Body of pancreas (tissue), 4 donors: Measurements from ENCODE around the gene DDA1. TPM values are rescaled to one million over a fixed set of nuclear protein-coding genes. Genes with fewer than 3 reads are reported as not detected.

ENCODE experiments used
- ATAC-seq: fragments of 150-250 bp; one replicate; pipeline ENCODE4 v1.9.1; 2016
- DNase-seq, 4 donors: peaks; one replicate each; pipeline ENCODE4 v3.0.0-alpha.2; 2019
- H3K27ac ChIP-seq, 4 donors: fragments of 200-600 bp; sonication (generic); 1 replicate in 3 of 4; 2 replicates in 1 of 4; pipeline versions ENCODE4 v1.5.1 to v1.6.1; 2016 to 2019; ENCODE audit warnings: mild to moderate bottlenecking in 1 of 4, mixed read lengths in 1 of 4, moderate library complexity in 1 of 4
- H3K27me3 ChIP-seq, 2 donors: fragments of 200-600 bp; sonication (generic); one replicate each; pipeline ENCODE4 v1.6.0; 2016; ENCODE audit warnings: mild to moderate bottlenecking in 1 of 2
- H3K36me3 ChIP-seq, 2 donors: fragments of 200-600 bp; sonication (generic); replicated peaks in 1 of 2; 2 replicates each; pipeline ENCODE4 v1.5.1; 2016; ENCODE audit warnings: low read depth in 2 of 2; ENCODE audit not compliant: insufficient read depth in 1 of 2
- H3K4me1 ChIP-seq: fragments of 200-600 bp; sonication (generic); one replicate; pipeline ENCODE4 v1.6.0; 2016
- H3K4me3 ChIP-seq, 2 donors: fragments of 200-600 bp; sonication (generic); 1 replicate in 1 of 2; 2 replicates in 1 of 2; pipeline ENCODE4 v1.5.1; 2016 to 2019
- H3K9me3 ChIP-seq, 3 donors: fragments of 200-600 bp; sonication (generic); 1 replicate in 2 of 3; 2 replicates in 1 of 3; pipeline ENCODE4 v1.5.1; 2016
- CTCF ChIP-seq, 7 experiments: fragments of 450-650 bp in 4 of 7; fragments of 200-600 bp in 3 of 7; sonication (generic) in 3 of 7; IDR thresholded peaks; one replicate each; pipeline ENCODE4 v1.5.1; 2016 to 2019; ENCODE audit warnings: antibody characterized with exemption in 7 of 7
- POLR2A ChIP-seq, 3 donors: fragments of 450-650 bp; IDR thresholded peaks; one replicate each; pipeline ENCODE4 v1.6.1; 2016; ENCODE audit warnings: antibody characterized with exemption in 3 of 3, mild to moderate bottlenecking in 2 of 3
- WGBS, 2 donors: methylation state at CpG; one replicate each; pipeline ENCODE4 v1.1.5; 2017; 5-methylcytosine and 5-hydroxymethylcytosine counted together
- intact Hi-C: fragments of 100-400 bp; cut with DNase I; formaldehyde crosslinking; loops from one replicate; pipeline ENCODE4 v1.15.1; 2023
- total RNA-seq, 2 donors: library from RNA; depleted of rRNA; stranded (reverse); fragments of >200 nt; gene quantifications; one replicate each; pipeline ENCODE4 v1.1.0, GENCODE V29; 2016

Gene DDA1
- total RNA-seq, 2 donors from 2014 or later = 3.3 to 6.2 TPM

DNA sequence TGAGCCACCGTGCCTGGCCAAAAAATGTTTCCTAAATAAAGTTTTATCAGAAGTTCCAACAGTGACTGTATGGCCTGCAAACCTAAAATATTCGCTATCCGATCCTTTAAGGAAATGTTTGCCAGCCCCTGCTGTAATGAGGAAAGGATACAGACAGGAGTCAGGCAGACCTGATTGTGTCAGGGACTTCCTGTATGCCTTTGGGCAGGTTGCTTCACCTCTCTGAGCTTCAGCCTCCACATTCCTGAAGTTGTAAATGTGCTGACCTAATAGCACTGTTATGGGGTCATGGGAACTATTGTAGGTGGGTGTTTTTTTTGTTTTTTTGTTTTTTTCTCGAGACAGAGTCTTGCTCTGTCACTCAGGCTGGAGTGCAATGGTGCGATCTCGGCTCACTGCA is 12.4 kb upstream of the DDA1 start:
- WGBS, 2 donors = 92 to 95% methylated on average over 3 to 6 of the region's 6 CpGs
- DNase-seq = no peak
- H3K27ac ChIP-seq = no peak overlapping the region

GRCh38 chr19:17300992-17301619 is 8.3 kb upstream of the DDA1 start:
- 91% methylated on average over 38 of the region's 51 CpGs; no CpG with 5 or more reads in 1 of the 2 donors for WGBS, 2 donors
- Histone ChIP-seq H3K27me3 (no peaks in the 10 kb centered on the region), H3K9me3 (no peaks in the 10 kb centered on the region), H3K36me3 (no peaks in the 10 kb centered on the region), H3K4me1 (peaks cover 30% of the 10 kb centered on the region), H3K4me3 (no peak overlapping the region), H3K27ac (no peak overlapping the region)
- ATAC-seq = no peak
- DNase-seq = no peak
- TF ChIP-seq POLR2A (IDR thresholded peaks at IDR 0.05) = no peak
- TF ChIP-seq CTCF (IDR thresholded peaks at IDR 0.05) = no peak
- intact Hi-C loops = no loop called here

More for the DNA sequence above, 12.4 kb upstream of the DDA1 start:
- TF ChIP-seq POLR2A (IDR thresholded peaks at IDR 0.05) = no peak
- H3K9me3 ChIP-seq = no peaks in the 10 kb centered on the region
- H3K27me3 ChIP-seq = no peaks in the 10 kb centered on the region
- H3K4me3 ChIP-seq = no peak overlapping the region
- no peak for ATAC-seq
- intact Hi-C loops = no loop called here
- peaks cover under 1% of the 10 kb centered on the region for H3K4me1 ChIP-seq
- H3K36me3 ChIP-seq = no peaks in the 10 kb centered on the region

DNA sequence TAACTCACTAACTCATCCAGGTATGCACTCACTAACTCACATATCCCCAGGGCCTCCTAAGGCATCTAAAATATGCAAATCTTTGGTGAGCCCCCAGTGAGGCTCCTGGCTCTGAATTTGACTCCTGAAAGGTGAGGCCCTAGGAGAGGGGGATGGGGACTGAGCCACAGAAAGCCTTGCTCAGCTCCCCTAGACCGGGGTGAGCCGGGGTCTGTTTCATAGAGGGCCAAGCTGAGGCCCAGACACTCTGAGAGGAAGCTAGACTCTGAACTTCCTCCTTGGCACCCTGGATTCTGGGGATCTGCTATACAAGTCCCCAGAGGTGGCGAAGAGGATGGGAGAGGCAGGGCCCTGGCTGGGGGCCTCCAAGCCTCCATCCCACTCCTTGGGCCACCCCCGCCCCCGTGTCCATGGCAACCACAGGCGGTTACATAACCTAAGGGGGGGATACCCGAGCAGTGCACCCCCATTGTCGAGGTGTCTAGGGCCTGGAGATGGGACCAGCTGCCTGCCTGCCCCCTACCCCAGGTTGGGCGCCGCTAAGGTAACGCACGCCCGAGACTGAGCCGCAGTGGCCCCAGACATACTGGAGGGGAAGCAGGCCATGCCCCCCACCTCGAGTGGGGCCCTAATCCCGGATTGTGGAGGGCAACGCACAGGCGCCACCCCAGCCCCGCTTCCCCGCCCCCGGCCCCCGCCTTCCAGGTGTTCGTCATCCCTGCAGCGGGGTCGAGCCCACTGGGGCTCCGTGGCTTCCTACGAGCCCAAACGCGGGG is 6.8 kb upstream of the DDA1 start:
- H3K27ac ChIP-seq = peak overlapping the region; percentile 4 to 77 (median 66)
- intact Hi-C loops = no loop called here
- DNase-seq (peak in 2 of 4 donors; percentile 21 to 39), ATAC-seq (no peak)
- peak overlapping the region; percentile 61 to 94 for H3K4me3 ChIP-seq
- 6 to 30% methylated on average over 8 to 29 of the region's 29 CpGs for WGBS, 2 donors
- H3K36me3 ChIP-seq = no peaks in the 10 kb centered on the region
- H3K27me3 ChIP-seq = no peaks in the 10 kb centered on the region
- H3K4me1 ChIP-seq = peaks cover 43% of the 10 kb centered on the region
- no peaks in the 10 kb centered on the region for H3K9me3 ChIP-seq
- TF ChIP-seq POLR2A (IDR thresholded peaks at IDR 0.05) = no peak
- TF ChIP-seq CTCF (IDR thresholded peaks at IDR 0.05) = no peak

DNA sequence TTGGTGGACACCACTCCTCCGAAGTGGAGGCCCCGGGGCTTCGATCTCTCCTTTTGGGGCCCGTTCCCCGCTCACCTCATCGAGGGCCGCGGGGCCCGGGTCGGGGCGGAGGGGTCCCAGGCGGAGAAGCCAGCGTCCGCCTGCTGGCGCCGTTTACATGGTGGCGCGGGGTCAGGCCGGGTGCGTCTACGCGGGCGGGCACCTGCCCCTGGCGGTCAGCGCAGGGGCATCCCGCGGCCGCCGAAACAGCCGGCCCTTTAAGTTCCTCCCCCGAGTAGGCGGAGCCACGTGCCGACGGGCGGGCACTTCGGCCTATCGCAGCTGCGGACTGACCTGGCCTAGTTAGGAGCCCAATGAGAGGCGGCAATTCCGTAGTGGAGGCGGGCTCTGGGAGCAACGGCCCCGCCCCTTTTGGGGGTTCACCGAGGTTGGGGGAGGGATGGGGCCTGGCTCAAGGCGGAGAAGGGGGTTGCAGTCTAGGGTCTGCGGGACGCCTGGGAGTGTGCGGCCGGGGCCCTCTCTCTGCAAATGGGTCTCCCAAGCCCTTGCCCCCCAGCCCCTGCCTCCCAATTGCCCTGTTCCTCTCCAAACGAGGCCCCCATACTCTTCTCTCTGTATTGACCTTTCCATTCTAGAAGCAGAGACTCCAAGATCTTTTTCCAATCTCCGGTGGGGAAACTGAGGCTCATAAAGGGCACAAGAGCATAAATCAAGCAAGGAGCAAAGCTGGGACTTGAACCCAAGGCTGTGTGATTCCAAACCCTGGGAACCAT is 6.0 kb upstream of the DDA1 start, which contains the start of gene ABHD8:
ABHD8 (minus strand) TSS at position 259 of the 773 bp plus-strand sequence. CDS start 1,809 bp downstream, outside the sequence.
- DNase-seq (peak; percentile 97), ATAC-seq (peak; percentile 78)
- peak within 1 kb of the TSS; percentile 61 to 94 for H3K4me3 ChIP-seq
- TF ChIP-seq CTCF (IDR thresholded peaks at IDR 0.05) (peak; percentile 61 to 90 (median 77)), POLR2A (IDR thresholded peaks at IDR 0.05) (peak; percentile 50 to 70 (median 66))
- H3K27ac ChIP-seq = peak within 1 kb of the TSS; percentile 9 to 95 (median 66)
- intact Hi-C loops = no loop called here
- H3K9me3 ChIP-seq = no peaks in the 10 kb centered on the region
- H3K36me3 ChIP-seq = no peaks in the 10 kb centered on the region
- WGBS, 2 donors = 2 to 3% methylated on average over 9 to 47 of the region's 52 CpGs
- H3K27me3 ChIP-seq = no peaks in the 10 kb centered on the region
- peaks cover 43% of the 10 kb centered on the region for H3K4me1 ChIP-seq

DNA sequence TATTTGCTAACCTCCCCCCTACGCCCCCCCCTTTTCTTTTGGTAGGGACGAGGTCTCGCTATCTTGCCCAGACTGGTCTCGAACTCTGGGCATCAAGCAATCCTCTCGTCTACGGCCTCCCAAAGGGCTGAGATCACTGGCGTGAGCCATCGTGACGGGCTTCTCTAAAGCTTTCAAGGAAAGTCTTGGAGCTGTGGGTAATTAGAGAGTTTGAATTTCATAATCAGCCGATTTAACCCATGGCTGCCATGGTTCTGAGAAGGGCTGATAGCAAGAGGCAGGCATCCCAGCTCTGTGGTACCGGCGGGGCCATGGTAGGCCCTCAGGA is 5.5 kb upstream of the DDA1 start:
- Histone ChIP-seq H3K27ac (peak overlapping the region in 3 of 4 donors; percentile 56 to 95 (median 75)), H3K9me3 (no peaks in the 10 kb centered on the region), H3K4me1 (peaks cover 45% of the 10 kb centered on the region), H3K36me3 (no peaks in the 10 kb centered on the region), H3K4me3 (no peak overlapping the region), H3K27me3 (no peaks in the 10 kb centered on the region)
- ATAC-seq = no peak
- 65 to 72% methylated on average over 12 of the region's 12 CpGs for WGBS, 2 donors
- TF ChIP-seq CTCF (IDR thresholded peaks at IDR 0.05) = no peak
- TF ChIP-seq POLR2A (IDR thresholded peaks at IDR 0.05) = no peak
- intact Hi-C loops = no loop called here
- DNase-seq = no peak
